ENCODE data around the gene FSCN2. TPM values are rescaled to one million over a fixed set of nuclear protein-coding genes. Genes with fewer than 3 reads are reported as not detected.

Gene FSCN2
- total RNA-seq, 2 experiments from 2014 or later, result not detected

DNA sequence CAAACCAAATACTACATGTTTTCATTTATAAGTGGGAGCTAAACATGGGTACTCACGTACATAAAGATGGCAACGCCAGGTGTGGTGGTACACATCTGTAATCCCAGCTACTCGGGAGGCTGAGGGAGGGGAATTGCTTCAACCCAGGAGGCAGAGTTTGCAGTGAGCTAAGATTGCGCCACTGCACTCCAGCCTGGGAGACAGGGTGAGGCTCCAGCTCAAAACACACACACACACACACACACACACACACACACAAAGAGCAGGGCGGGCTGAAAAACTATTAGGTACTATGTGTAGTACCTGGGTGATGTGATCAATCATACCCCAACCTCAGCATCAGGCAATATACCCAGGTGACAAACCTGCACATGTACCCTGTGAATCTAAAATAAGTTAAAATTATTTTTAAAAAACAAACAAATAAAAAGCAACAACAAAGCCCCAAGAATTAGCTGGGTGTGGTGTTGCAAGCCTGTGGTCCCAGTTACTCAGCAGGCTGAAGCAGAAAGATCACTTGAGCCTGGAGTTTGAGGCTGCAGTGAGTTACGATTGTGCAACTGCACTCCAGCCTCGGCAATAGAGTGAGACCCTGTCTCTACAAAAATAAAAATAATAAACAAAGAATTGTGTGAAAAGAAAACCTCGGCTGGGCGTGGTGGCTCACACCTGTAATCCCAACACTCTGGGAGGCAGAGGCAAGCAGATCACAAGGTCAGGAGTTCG, 35.8 kb downstream of the FSCN2 start:
- Mint-ChIP-seq H3K27me3 (ENCODE audit: low read depth) (no peaks in the 10 kb centered on the region), H3K36me3 (ENCODE audit: low read depth) (peaks cover 32% of the 10 kb centered on the region), H3K4me3 (no peak overlapping the region), H3K27ac (no peak overlapping the region), H3K9me3 (no peaks in the 10 kb centered on the region), H3K4me1 (ENCODE audit: low read depth) (peaks cover 4% of the 10 kb centered on the region)
- CTCF ChIA-PET, result interaction anchor here (0.7 to 0.8 kb wide), 2 partner anchors 34 to 104 kb away, joined by 3 read pairs; no protein-coding TSS in a partner anchor
- intact Hi-C loops (cut with micrococcal nuclease), result no loop called here
- DNase-seq, result no peak

DNA sequence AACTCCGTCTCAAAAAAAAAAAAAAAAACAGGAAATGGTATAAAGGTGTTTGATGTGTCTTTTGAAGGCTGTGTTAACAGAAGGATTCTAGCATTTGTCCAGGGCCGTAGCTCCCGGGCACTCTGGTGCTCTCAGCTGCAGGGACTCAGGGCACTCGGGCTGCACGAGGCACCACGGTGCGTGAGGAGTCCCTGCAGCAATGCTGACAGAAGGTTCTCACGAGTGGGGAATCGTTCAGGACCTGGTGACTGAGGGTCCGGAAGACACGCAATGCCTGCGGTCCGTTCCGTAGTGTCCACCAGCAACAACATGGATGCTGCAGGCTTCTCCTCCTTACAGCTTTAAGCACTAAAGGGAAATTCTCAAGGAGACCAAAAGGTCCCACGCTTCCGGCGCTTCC, 36.6 kb downstream of the FSCN2 start:
- Mint-ChIP-seq H3K36me3 (ENCODE audit: low read depth) (peaks cover 32% of the 10 kb centered on the region), H3K4me3 (no peak overlapping the region), H3K9me3 (no peaks in the 10 kb centered on the region), H3K27ac (no peak overlapping the region), H3K4me1 (ENCODE audit: low read depth) (peaks cover 4% of the 10 kb centered on the region), H3K27me3 (ENCODE audit: low read depth) (no peaks in the 10 kb centered on the region)
- intact Hi-C loops (cut with micrococcal nuclease), result no loop called here
- DNase-seq, result no peak
- CTCF ChIA-PET, result no interaction called here

DNA sequence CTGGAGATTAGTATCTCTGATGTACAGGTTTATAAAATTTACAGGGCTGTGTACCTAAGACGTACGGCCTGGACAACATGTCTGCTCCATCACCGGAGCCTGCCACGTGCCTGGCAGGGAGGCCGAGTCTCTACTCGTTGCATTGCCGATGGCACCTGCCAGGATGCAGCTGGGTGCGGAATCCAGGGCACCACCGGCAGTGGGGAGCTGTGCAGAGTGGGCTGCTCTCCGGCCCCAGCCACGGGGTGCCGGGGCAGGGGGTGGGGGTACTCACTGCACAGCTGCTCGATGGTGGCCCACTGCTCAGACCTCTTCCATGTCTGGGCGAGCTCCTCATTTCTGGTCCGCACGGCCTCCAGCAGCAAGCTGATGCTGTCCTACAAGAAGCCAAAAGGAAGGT, 37.1 kb downstream of the FSCN2 start:
- peaks cover 32% of the 10 kb centered on the region for H3K36me3 Mint-ChIP-seq (ENCODE audit: low read depth)
- no peak for DNase-seq
- CTCF ChIA-PET, result no interaction called here
- no peaks in the 10 kb centered on the region for H3K9me3 Mint-ChIP-seq
- H3K27ac Mint-ChIP-seq, result no peak overlapping the region
- H3K4me1 Mint-ChIP-seq (ENCODE audit: low read depth), result peaks cover 4% of the 10 kb centered on the region
- H3K27me3 Mint-ChIP-seq (ENCODE audit: low read depth), result no peaks in the 10 kb centered on the region
- H3K4me3 Mint-ChIP-seq, result no peak overlapping the region
- intact Hi-C loops (cut with micrococcal nuclease), result no loop called here

DNA sequence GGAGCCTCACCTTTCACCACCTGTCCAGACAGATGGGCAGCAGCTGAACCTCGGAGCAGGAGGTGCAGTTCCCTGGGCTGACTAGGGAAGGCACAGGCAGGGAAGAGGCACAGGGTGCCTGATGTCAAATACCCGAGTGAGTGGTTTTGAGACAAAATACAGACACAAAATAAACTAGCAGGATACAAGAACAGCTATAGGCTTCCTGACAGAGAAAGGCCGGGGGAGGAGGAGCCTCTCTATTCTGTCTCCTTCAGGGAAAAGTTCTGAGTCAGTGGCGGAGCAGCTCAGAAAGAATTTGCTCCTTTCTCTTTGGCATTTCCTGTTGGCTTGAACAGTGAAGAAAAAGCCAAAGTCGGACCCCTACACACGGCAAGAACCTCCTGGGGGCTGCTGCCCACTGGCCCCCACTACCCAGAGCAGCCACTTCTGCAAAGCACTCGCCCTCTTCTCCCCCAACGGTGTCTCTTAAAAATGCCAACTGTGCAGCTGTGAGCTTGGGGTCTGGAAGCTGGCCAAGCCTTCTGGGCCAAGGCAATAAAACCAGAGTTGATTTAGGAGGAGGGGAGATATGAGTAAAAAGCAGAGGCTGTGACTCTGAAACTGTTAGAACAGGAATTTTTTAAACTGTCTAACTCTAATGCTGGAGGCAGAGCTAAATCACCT, 38.4 kb downstream of the FSCN2 start:
- Mint-ChIP-seq H3K4me1 (ENCODE audit: low read depth) (no peaks in the 10 kb centered on the region), H3K27me3 (ENCODE audit: low read depth) (no peaks in the 10 kb centered on the region), H3K27ac (no peak overlapping the region), H3K9me3 (no peaks in the 10 kb centered on the region), H3K36me3 (ENCODE audit: low read depth) (peaks cover 31% of the 10 kb centered on the region), H3K4me3 (no peak overlapping the region)
- intact Hi-C loops (cut with micrococcal nuclease), result no loop called here
- no peak for DNase-seq
- CTCF ChIA-PET, result interaction anchor here (0.6 kb wide), 1 partner anchor 58 kb away, joined by 3 read pairs; no protein-coding TSS in a partner anchor

DNA sequence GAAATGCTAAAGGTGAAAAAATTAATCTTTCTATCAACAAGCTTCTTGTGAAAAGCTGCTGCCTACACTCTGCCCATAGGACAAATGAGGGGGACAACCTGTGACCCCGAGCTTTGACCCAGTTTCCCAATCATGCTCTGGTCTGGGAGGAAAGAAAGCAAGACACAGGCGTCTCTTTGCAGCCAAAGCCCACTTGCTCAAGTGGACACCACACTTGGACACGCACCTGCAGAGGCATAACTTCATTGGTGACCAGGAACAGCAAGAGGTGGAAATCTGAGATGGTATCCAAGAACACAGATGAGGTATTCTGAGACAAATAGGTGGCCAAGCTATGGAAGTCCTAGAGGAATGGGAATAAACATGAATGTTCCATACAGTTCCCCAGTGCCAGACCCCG, 39.0 kb downstream of the FSCN2 start:
- Mint-ChIP-seq H3K27me3 (ENCODE audit: low read depth) (no peaks in the 10 kb centered on the region), H3K27ac (no peak overlapping the region)

DNA sequence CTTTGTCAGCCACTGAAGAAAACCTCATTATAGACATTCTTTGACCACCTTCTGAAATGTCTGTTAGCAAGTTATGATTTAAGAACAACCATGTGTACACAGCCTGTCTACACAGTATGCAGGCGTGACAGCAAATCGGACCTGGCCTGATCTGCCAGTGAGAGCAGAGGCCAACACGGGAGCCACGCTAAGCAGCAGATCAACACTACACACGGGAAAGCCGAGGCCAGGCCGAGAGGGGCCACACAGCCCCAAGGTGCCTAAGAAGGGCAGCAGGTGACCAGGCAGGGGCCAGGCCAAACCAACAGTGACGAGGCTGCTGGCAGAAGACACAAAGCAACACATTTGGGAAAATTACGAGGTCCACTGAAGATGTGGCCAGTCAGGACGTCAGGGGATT, 40.2 kb downstream of the FSCN2 start:
- H3K4me3 Mint-ChIP-seq, result no peak overlapping the region
- intact Hi-C loops (cut with micrococcal nuclease), result no loop called here
- CTCF ChIA-PET, result no interaction called here
- peaks cover 32% of the 10 kb centered on the region for H3K36me3 Mint-ChIP-seq (ENCODE audit: low read depth)
- no peak for DNase-seq
- H3K9me3 Mint-ChIP-seq, result no peaks in the 10 kb centered on the region
- no peaks in the 10 kb centered on the region for H3K27me3 Mint-ChIP-seq (ENCODE audit: low read depth)
- H3K27ac Mint-ChIP-seq, result no peak overlapping the region
- H3K4me1 Mint-ChIP-seq (ENCODE audit: low read depth), result no peaks in the 10 kb centered on the region

More for the DNA sequence above, 39.0 kb downstream of the FSCN2 start:
- no peaks in the 10 kb centered on the region for H3K9me3 Mint-ChIP-seq
- H3K4me3 Mint-ChIP-seq, result no peak overlapping the region
- H3K36me3 Mint-ChIP-seq (ENCODE audit: low read depth), result peaks cover 31% of the 10 kb centered on the region
- CTCF ChIA-PET, result no interaction called here
- no peak for DNase-seq
- intact Hi-C loops (cut with micrococcal nuclease), result no loop called here
- no peaks in the 10 kb centered on the region for H3K4me1 Mint-ChIP-seq (ENCODE audit: low read depth)

DNA sequence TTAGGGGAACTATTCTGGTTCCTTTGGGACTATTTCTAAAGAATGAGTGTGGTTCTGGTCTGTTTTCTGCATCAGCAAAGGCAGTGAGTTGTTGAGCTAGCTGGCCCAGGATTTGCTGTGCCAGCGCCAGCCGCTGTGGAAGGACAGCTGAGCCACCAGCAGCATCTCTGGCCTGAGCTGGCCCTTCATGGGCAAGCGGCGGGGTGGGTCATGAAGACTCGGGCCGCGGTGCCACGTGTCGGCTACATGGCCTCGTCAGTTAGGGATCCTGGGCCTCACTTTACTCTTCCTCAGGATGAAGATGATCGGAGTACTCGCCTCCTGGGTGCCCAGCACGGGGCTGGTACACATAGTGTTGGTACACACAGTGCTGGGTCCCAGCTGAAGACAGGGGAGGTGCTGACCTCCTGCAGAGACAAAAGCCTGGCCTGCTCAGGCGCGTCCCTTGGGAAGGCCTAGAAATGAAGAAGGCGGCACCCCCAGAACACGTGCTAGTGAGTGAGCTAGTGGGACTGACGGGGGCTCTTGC, 41.9 kb downstream of the FSCN2 start:
- intact Hi-C loops (cut with micrococcal nuclease), result no loop called here
- peaks cover 30% of the 10 kb centered on the region for H3K36me3 Mint-ChIP-seq (ENCODE audit: low read depth)

DNA sequence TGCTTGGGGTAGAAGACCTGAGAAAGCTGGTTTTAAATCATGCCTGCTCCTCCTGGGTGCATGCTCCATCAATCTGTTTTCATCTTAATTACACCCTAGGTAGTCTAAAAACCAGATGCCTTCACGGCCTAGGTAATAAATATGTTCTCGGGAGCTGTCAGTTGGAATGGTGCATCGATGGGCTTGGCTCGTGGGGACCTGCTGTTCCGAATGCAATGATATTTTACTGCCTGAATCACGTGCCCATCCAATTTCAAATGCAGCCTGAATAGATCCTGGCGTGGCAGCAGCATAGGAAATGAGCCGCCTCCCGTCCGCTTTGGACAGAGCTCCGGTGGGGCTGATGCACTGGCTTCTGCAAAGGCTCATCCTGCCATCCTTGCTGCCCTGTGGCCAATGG, 42.8 kb downstream of the FSCN2 start:
- peaks cover 24% of the 10 kb centered on the region for H3K36me3 Mint-ChIP-seq (ENCODE audit: low read depth)
- CTCF ChIA-PET, result no interaction called here
- intact Hi-C loops (cut with micrococcal nuclease), result no loop called here
- H3K9me3 Mint-ChIP-seq, result no peaks in the 10 kb centered on the region
- H3K27ac Mint-ChIP-seq, result no peak overlapping the region
- H3K4me1 Mint-ChIP-seq (ENCODE audit: low read depth), result no peaks in the 10 kb centered on the region
- no peak overlapping the region for H3K4me3 Mint-ChIP-seq
- H3K27me3 Mint-ChIP-seq (ENCODE audit: low read depth), result no peaks in the 10 kb centered on the region
- DNase-seq, result no peak

More for the DNA sequence above, 41.9 kb downstream of the FSCN2 start:
- CTCF ChIA-PET, result interaction anchor here (1.4 kb wide), 1 partner anchor 31 kb away, joined by 8 read pairs; no protein-coding TSS in a partner anchor
- H3K27me3 Mint-ChIP-seq (ENCODE audit: low read depth), result no peaks in the 10 kb centered on the region
- H3K27ac Mint-ChIP-seq, result no peak overlapping the region
- H3K4me1 Mint-ChIP-seq (ENCODE audit: low read depth), result no peaks in the 10 kb centered on the region
- no peak overlapping the region for H3K4me3 Mint-ChIP-seq
- no peak for DNase-seq
- H3K9me3 Mint-ChIP-seq, result no peaks in the 10 kb centered on the region

DNA sequence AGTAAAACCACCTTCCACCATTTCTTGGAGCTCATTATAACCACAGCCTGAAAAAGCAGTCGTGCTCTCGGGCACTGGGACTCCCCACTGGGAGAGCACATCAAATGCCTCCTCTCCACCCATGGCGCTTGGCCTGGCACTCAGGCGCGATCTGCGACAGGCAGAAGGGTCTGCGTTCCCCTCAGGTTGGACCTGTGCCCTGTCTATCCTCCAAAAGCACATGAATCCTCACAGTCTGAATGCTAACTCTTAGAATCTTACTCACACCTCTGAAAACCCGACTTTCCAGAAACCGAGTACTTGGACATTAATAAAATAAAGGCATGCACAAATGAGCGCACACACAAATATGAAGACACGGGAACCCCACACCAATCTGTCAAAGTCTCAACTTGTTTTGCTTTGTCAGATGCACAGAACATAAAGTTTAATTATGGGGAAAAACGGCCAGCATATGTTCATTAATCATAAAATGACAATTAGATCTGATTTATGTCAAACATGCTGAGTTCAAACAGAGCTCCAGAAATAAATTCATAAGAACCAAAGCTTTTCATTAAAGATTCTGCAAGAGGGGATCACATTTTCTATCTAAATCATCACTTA, 44.5 kb downstream of the FSCN2 start:
- no peak overlapping the region for H3K27ac Mint-ChIP-seq
- no peaks in the 10 kb centered on the region for H3K4me1 Mint-ChIP-seq (ENCODE audit: low read depth)

DNA sequence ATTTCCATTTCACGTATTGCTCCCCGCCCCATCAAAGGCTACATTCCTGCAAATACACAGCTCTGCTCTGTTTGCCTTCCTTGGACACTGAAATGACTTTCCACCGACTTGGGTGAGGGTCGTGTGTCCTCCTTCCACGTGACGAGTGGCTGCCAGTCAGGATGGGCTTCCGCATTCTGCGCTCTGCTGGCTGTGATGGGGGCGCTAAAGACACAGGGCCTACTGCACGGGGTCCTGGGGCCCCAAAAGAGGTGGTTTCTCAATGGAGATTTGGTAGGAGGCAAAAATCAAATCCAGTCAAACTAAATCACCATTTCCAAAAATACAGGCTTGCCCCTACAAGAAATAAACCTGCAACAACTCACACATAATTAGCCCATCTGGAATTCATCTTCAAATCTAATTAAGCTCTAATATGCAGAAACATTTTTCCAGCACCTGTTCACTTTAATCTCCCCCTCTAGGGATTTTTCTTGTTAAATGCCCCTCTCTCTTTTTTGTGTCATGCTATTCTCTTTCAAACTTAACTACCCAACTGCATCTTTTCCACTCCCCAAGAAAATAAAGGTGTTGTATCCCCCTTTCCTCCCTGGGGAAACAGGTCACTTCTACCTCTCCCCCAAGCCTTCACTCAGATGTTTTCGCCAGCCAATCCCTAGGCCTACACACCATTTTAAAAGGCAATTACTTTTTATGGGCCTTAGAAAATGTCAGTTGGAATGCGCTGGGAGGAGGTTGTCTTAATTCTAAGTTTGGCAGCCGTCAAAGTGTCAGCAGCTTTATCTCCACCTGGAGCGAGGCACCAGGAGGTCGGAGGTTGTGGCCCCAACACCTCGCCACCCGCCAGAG, 45.8 kb downstream of the FSCN2 start:
- DNase-seq, result no peak
- Mint-ChIP-seq H3K4me1 (ENCODE audit: low read depth) (peaks cover 3% of the 10 kb centered on the region), H3K27ac (no peak overlapping the region), H3K27me3 (ENCODE audit: low read depth) (no peaks in the 10 kb centered on the region), H3K9me3 (no peaks in the 10 kb centered on the region), H3K4me3 (no peak overlapping the region), H3K36me3 (ENCODE audit: low read depth) (peaks cover 19% of the 10 kb centered on the region)
- CTCF ChIA-PET, result interaction anchor here (0.6 kb wide), 1 partner anchor 53 kb away, joined by 3 read pairs; no protein-coding TSS in a partner anchor
- intact Hi-C loops (cut with micrococcal nuclease), result no loop called here

More for the DNA sequence above, 44.5 kb downstream of the FSCN2 start:
- CTCF ChIA-PET, result no interaction called here
- no peaks in the 10 kb centered on the region for H3K9me3 Mint-ChIP-seq
- intact Hi-C loops (cut with micrococcal nuclease), result no loop called here
- DNase-seq, result no peak
- H3K27me3 Mint-ChIP-seq (ENCODE audit: low read depth), result no peaks in the 10 kb centered on the region
- H3K4me3 Mint-ChIP-seq, result no peak overlapping the region
- H3K36me3 Mint-ChIP-seq (ENCODE audit: low read depth), result peaks cover 23% of the 10 kb centered on the region

DNA sequence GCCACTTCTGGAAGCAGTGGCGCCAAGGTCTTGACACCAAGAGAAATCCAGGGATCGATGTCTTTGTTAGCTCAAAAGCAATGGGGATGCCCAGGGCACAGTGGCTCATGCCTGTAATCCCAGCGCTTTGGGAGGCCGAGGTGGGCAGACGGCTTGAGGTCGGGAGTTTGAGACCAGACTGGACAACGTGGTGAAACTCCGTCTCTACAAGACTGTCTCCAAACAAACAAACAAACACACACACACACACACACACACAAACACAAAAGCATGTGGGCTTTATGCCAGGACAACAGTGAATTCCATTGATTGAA, 46.4 kb downstream of the FSCN2 start:
- H3K27me3 Mint-ChIP-seq (ENCODE audit: low read depth), result no peaks in the 10 kb centered on the region
- peaks cover 22% of the 10 kb centered on the region for H3K36me3 Mint-ChIP-seq (ENCODE audit: low read depth)
- CTCF ChIA-PET, result interaction anchor here (0.6 to 0.7 kb wide), 2 partner anchors 26 to 53 kb away, joined by 3 to 4 read pairs; no protein-coding TSS in a partner anchor
- H3K4me1 Mint-ChIP-seq (ENCODE audit: low read depth), result peaks cover 9% of the 10 kb centered on the region
- no peak overlapping the region for H3K4me3 Mint-ChIP-seq
- intact Hi-C loops (cut with micrococcal nuclease), result no loop called here
- no peak for DNase-seq
- H3K9me3 Mint-ChIP-seq, result no peaks in the 10 kb centered on the region
- no peak overlapping the region for H3K27ac Mint-ChIP-seq

DNA sequence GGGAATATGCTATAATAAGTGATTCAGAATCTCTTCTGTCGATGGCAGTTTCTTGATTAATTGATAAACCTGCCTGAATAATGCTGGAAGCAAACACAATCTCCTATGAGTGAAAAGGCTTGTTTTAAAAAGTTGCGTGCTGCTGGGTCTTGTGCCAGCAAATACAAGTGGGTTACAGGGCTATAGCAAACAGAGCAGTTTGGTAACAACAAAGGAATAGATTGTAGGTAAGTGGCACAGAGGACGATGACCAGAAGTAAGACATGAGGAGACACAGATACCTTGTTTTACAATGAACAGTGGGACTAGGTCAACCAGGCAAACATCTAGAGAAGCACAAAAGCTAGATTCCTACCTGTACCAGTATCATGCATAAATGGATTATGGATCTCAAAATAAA, 47.7 kb downstream of the FSCN2 start:
- DNase-seq, result no peak
- no peaks in the 10 kb centered on the region for H3K9me3 Mint-ChIP-seq
- no peak overlapping the region for H3K4me3 Mint-ChIP-seq
- intact Hi-C loops (cut with micrococcal nuclease), result no loop called here
- peaks cover 14% of the 10 kb centered on the region for H3K4me1 Mint-ChIP-seq (ENCODE audit: low read depth)
- no peaks in the 10 kb centered on the region for H3K27me3 Mint-ChIP-seq (ENCODE audit: low read depth)
- peaks cover 27% of the 10 kb centered on the region for H3K36me3 Mint-ChIP-seq (ENCODE audit: low read depth)
- CTCF ChIA-PET, result no interaction called here
- no peak overlapping the region for H3K27ac Mint-ChIP-seq
